GM12878 (cell line): ENCODE results near the gene IL19. TPM values are rescaled to one million over a fixed set of nuclear protein-coding genes. Genes with fewer than 3 reads are reported as not detected.

ENCODE experiments used
- ATAC-seq: fragments of 200-7000 bp; cut with Tn5 transposase; 3 replicates; pipeline ENCODE4 v1.9.1; 2020; ENCODE audit warnings: mild to moderate bottlenecking, moderate library complexity
- BruUV-seq: library from RNA; stranded (reverse); fragments of 400-500 nt; replicated peaks from 2 replicates; lab custom pipeline; 2021; lab: Mats Ljungman, UMichigan
- CTCF ChIA-PET: fragments of 300-600 bp; sonication (Branson Sonifier 250); formaldehyde crosslinking; extraction: SDS; loops from one replicate; lab custom pipeline; 2021; ENCODE audit warnings: inconsistent platforms; lab: Yijun Ruan, JAX
- POLR2A ChIA-PET: fragments of 350-600 bp; formaldehyde crosslinking; extraction: SDS; loops from one replicate; lab custom pipeline; 2021; ENCODE audit warnings: inconsistent platforms; lab: Charles Lee
- RAD21 ChIA-PET: fragments of 300-600 bp; sonication (Branson Sonifier 250); formaldehyde crosslinking; loops from one replicate; lab custom pipeline; 2023; ENCODE audit warnings: antibody characterized with exemption; ENCODE audit not compliant: unreplicated experiment; lab: Charles Lee
- SMC1A ChIA-PET: fragments of 300-600 bp; sonication (Branson Sonifier 250); formaldehyde crosslinking; loops from one replicate; lab custom pipeline; 2023; ENCODE audit not compliant: unreplicated experiment, uncharacterized antibody; lab: Charles Lee
- DNase-seq: peaks from one replicate; pipeline ENCODE4 v3.0.0-alpha.2; 2011; ENCODE audit warnings: low read depth, low spot score
- FAIRE-seq: peaks from 3 replicates; lab custom pipeline; 2011; peaks lifted over from hg19 to GRCh38; lab: Jason Lieb, UNC
- H2AFZ ChIP-seq: 2 replicates; pipeline ENCODE4 v1.6.0; 2011; ENCODE audit warnings: low read depth, low read length, control low read depth; ENCODE audit not compliant: control insufficient read depth
- H3K27ac ChIP-seq: 2 replicates; pipeline ENCODE4 v1.5.1; 2011; ENCODE audit warnings: control low read depth; ENCODE audit not compliant: control insufficient read depth, insufficient read depth
- H3K27me3 ChIP-seq, 2 experiments: replicated peaks in 1 of 2; 2 replicates each; pipeline versions ENCODE4 v1.6.0 to v1.6.1; 2011; ENCODE audit warnings: low read length in 1 of 2; ENCODE audit not compliant: control insufficient read depth in 2 of 2, insufficient read depth in 2 of 2
- H3K36me3 ChIP-seq, 2 experiments: 2 replicates each; pipeline ENCODE4 v1.5.1; 2011; ENCODE audit warnings: low read length in 1 of 2; ENCODE audit not compliant: control insufficient read depth in 2 of 2, insufficient read depth in 2 of 2
- H3K4me1 ChIP-seq: 2 replicates; pipeline ENCODE4 v1.6.1; 2011; ENCODE audit warnings: mild to moderate bottlenecking, low read length, moderate library complexity, mixed read lengths; ENCODE audit not compliant: control insufficient read depth, insufficient read depth
- H3K4me2 ChIP-seq: 2 replicates; pipeline ENCODE4 v1.6.0; 2011; ENCODE audit warnings: control low read depth; ENCODE audit not compliant: control insufficient read depth, insufficient read depth
- H3K4me3 ChIP-seq: fragments of 200-600 bp; sonication (generic); 2 replicates; pipeline ENCODE4 v1.5.1; 2016
- H3K79me2 ChIP-seq: 2 replicates; pipeline ENCODE4 v1.6.0; 2011; ENCODE audit warnings: low read length; ENCODE audit not compliant: control insufficient read depth, insufficient read depth
- H3K9ac ChIP-seq: 2 replicates; pipeline ENCODE4 v1.8.0; 2011; ENCODE audit warnings: low read length, control low read depth, mixed read lengths; ENCODE audit not compliant: control insufficient read depth, insufficient read depth
- H3K9me3 ChIP-seq: replicated peaks from 3 replicates; pipeline ENCODE4 v1.5.1; 2011; ENCODE audit warnings: mild to moderate bottlenecking, low read length; ENCODE audit not compliant: control insufficient read depth, insufficient read depth
- H4K20me1 ChIP-seq: 2 replicates; pipeline ENCODE4 v1.6.0; 2011; ENCODE audit not compliant: control insufficient read depth, insufficient read depth
- EGR1 ChIP-seq, 2 experiments: IDR thresholded peaks; 1 replicate in 1 of 2; 2 replicates in 1 of 2; pipeline ENCODE4 v1.6.1; 2011 to 2012; ENCODE audit warnings: low read depth in 2 of 2, low read length in 2 of 2, borderline replicate concordance in 1 of 2, mild to moderate bottlenecking in 1 of 2, moderate library complexity in 1 of 2
- WRNIP1 ChIP-seq: IDR thresholded peaks from 2 replicates; pipeline ENCODE4 v1.6.1; 2011; ENCODE audit warnings: low read depth, low read length, improper control_type of control experiment, borderline replicate concordance
- ZBTB33 ChIP-seq: fragments of 450-650 bp; IDR thresholded peaks from 2 replicates; pipeline ENCODE4 v1.6.1; 2017; ENCODE audit warnings: mild to moderate bottlenecking
- ZNF384 ChIP-seq: IDR thresholded peaks from 2 replicates; pipeline ENCODE4 v1.6.1; 2012; ENCODE audit warnings: low read depth, mild to moderate bottlenecking, low read length, improper control_type of control experiment, borderline replicate concordance
- WGBS: methylation state at CpG from one replicate; pipeline ENCODE4 v1.1.6; 2016; ENCODE audit warnings: low lambda C conversion rate; ENCODE audit not compliant: insufficient replicate concordance, insufficient coverage; ENCODE audit errors: missing lambda C conversion rate; 5-methylcytosine and 5-hydroxymethylcytosine counted together
- in situ Hi-C: fragments of 300-500 bp; cut with MboI; formaldehyde crosslinking; loops from 9 replicates; pipeline ENCODE4 v1.14.3; 2018; ENCODE audit warnings: mixed read lengths
- intact Hi-C: fragments of 100-400 bp; cut with micrococcal nuclease; formaldehyde crosslinking; loops from one replicate; pipeline ENCODE4 v1.14.2; 2022; ENCODE audit not compliant: unreplicated experiment
- polyA plus RNA-seq, 11 experiments: library from polyadenylated mRNA; depleted of rRNA in 4 of 11; unstranded in 6 of 11; stranded (reverse) in 5 of 11; fragments of >200 nt; fragmentation: Nextera tagmentation in 4 of 11; fragmentation: Illumina TruSeq in 1 of 11; extraction: Ambion mirVana in 4 of 11; extraction: Trizol in 1 of 11; gene quantifications; 1 replicate in 1 of 11; 2 replicates in 10 of 11; pipeline versions ENCODE4 v1.2.1 to v1.2.3, GENCODE V29; 2011 to 2016; ENCODE audit warnings: inconsistent platforms in 2 of 11, missing spikeins in 2 of 11, low read depth in 1 of 11
- total RNA-seq, 4 experiments: library from RNA; depleted of rRNA in 3 of 4; stranded (reverse); fragments of >200 nt in 3 of 4; fragmentation: Illumina TruSeq in 1 of 4; extraction: Trizol in 1 of 4; gene quantifications; 2 replicates each; pipeline versions ENCODE4 v1.2.1 to v1.2.3, GENCODE V29; 2013 to 2021

IL19 gene
- total and polyA plus RNA-seq, 10 of the 15 experiments (the other 5 are each of a cell fraction or from before 2014, with no cell fraction given) = 0.10 to 0.73 (median 0.28) TPM; not detected in 6

GRCh38 chr1:206804156-206804737 lies 33.7 kb downstream of the IL19 start:
- DNase-seq (no peak), ATAC-seq (no peak), FAIRE-seq (no peak)
- TF ChIP-seq ZNF384 (no peak), EGR1 (IDR thresholded peaks at IDR 0.05; ENCODE audit: borderline replicate concordance in 1 of 2, low read depth in 2 of 2, low read length in 2 of 2) (no peak), WRNIP1 (no peak), ZBTB33 (no peak)
- RAD21 ChIA-PET = interaction anchor here (0.6 to 14.8 kb wide), 19 partner anchors 9 to 192 kb away, joined by 3 to 297 read pairs (median 5); partner anchors contain the start of genes EIF2D, IL10 and IL19
- intact Hi-C loops = loop anchor here (10.0 kb wide), 1 partner anchor 199 kb away; no protein-coding TSS in a partner anchor
- H3K27me3 ChIP-seq = no peaks in the 10 kb centered on the region
- no peak overlapping the region for H3K4me2 ChIP-seq
- CTCF ChIA-PET = interaction anchor here (0.7 to 18.5 kb wide), 24 partner anchors 10 to 197 kb away, joined by 3 to 805 read pairs (median 7); partner anchors contain the start of genes DYRK3, IL10 and IL19
- H3K27ac ChIP-seq = peak overlapping the region; percentile 55
- H3K9ac ChIP-seq = no peak overlapping the region; the same call in 1 of the 2 replicates
- H3K36me3 ChIP-seq = no peaks in the 10 kb centered on the region
- SMC1A ChIA-PET = interaction anchor here (0.6 to 14.9 kb wide), 28 partner anchors 9 to 178 kb away, joined by 3 to 417 read pairs (median 10); partner anchors contain the start of genes DYRK3, IL10 and IL19
- 56% methylated on average over 1 of the region's 1 CpG for WGBS
- no peaks in the 10 kb centered on the region for H3K79me2 ChIP-seq
- BruUV-seq = no TSS peak
- H3K4me3 ChIP-seq = no peak overlapping the region
- peaks cover 20% of the 10 kb centered on the region for H3K4me1 ChIP-seq
- H2AFZ ChIP-seq = no peak overlapping the region
- H4K20me1 ChIP-seq = no peaks in the 10 kb centered on the region; the same call in 1 of the 2 replicates
- in situ Hi-C loops = loop anchor here (5.0 kb wide), 1 partner anchor 67 kb away; no protein-coding TSS in a partner anchor
- POLR2A ChIA-PET = interaction anchor here (0.9 to 5.1 kb wide), 13 partner anchors 10 to 141 kb away, joined by 3 to 41 read pairs (median 4); partner anchors contain the start of genes IL10 and IL19
- H3K9me3 ChIP-seq = no peaks in the 10 kb centered on the region
